Neural cell (in vitro differentiated cells): ENCODE measurements around the gene DYNLRB1. TPM values are rescaled to one million over a fixed set of nuclear protein-coding genes. Genes with fewer than 3 reads are reported as not detected.
"Not testable (repeated sequence)": the region's sequence is repeated elsewhere in the genome, so short reads cannot be mapped to it uniquely, and the experiment has no call there.

ENCODE experiments used
- H2AFZ ChIP-seq: fragments of 200-600, 300-800 bp; sonication (generic), shearing (Covaris generic); 2 replicates; pipeline ENCODE4 v1.6.0; 2014; ENCODE audit warnings: low read depth, mild to moderate bottlenecking, antibody characterized with exemption, low read length, moderate library complexity
- H3F3A ChIP-seq: fragments of 200-600 bp; shearing (Covaris generic); 2 replicates; pipeline ENCODE4 v1.6.1; 2016; ENCODE audit warnings: mild to moderate bottlenecking, moderate library complexity, mixed read lengths, antibody characterized with exemption, low read length; ENCODE audit not compliant: insufficient read depth, poor library complexity, severe bottlenecking
- H3K27ac ChIP-seq: fragments of 200-600, 300-800 bp; sonication (generic), shearing (Covaris generic); 2 replicates; pipeline ENCODE4 v1.5.1; 2014; ENCODE audit warnings: mild to moderate bottlenecking, low read length, moderate library complexity
- H3K27me3 ChIP-seq: fragments of 300-800, 200-600 bp; sonication (generic), shearing (Covaris generic); 2 replicates; pipeline ENCODE4 v1.6.0; 2014; ENCODE audit warnings: mild to moderate bottlenecking, low read depth, low read length, moderate library complexity; ENCODE audit not compliant: insufficient read depth
- H3K36me3 ChIP-seq: fragments of 300-800, 200-600 bp; sonication (generic), shearing (Covaris generic); 2 replicates; pipeline ENCODE4 v1.5.1; 2014; ENCODE audit warnings: mild to moderate bottlenecking, antibody characterized with exemption, low read length, moderate library complexity; ENCODE audit not compliant: insufficient read depth
- H3K4me2 ChIP-seq: fragments of 300-800, 200-600 bp; sonication (generic), shearing (Covaris generic); 2 replicates; pipeline ENCODE4 v1.6.0; 2014; ENCODE audit warnings: mild to moderate bottlenecking, low read length
- H3K4me3 ChIP-seq: fragments of 300-800, 200-600 bp; sonication (generic), shearing (Covaris generic); 2 replicates; pipeline ENCODE4 v1.5.1; 2014; ENCODE audit warnings: mild to moderate bottlenecking, low read length, moderate library complexity
- H3K79me2 ChIP-seq: fragments of 200-600 bp; shearing (Covaris generic); replicated peaks from 2 replicates; pipeline ENCODE4 v1.6.0; 2014; ENCODE audit warnings: mild to moderate bottlenecking, low read length, moderate library complexity; ENCODE audit not compliant: insufficient read depth
- H3K9ac ChIP-seq: fragments of 300-800, 200-600 bp; sonication (generic), shearing (Covaris generic); 2 replicates; pipeline ENCODE4 v1.6.1; 2016; ENCODE audit warnings: mild to moderate bottlenecking, low read length, mixed read lengths
- H3K9me2 ChIP-seq: fragments of 200-600 bp; shearing (Covaris generic); 2 replicates; pipeline ENCODE4 v1.6.1; 2016; ENCODE audit warnings: mild to moderate bottlenecking, low read length, mixed read lengths; ENCODE audit not compliant: insufficient read depth
- H3K9me3 ChIP-seq: fragments of 200-600, 300-800 bp; sonication (generic), shearing (Covaris generic); 2 replicates; pipeline ENCODE4 v1.6.1; 2016; ENCODE audit warnings: mild to moderate bottlenecking, mixed run types, low read length, moderate library complexity, mixed read lengths
- H4K20me1 ChIP-seq: fragments of 200-600 bp; shearing (Covaris generic); 2 replicates; pipeline ENCODE4 v1.6.1; 2016; ENCODE audit warnings: mild to moderate bottlenecking, mixed run types; ENCODE audit not compliant: insufficient read depth
- CTCF ChIP-seq: fragments of 450-650 bp; IDR thresholded peaks from 2 replicates; pipeline ENCODE4 v1.5.1; 2014; ENCODE audit warnings: antibody characterized with exemption, mild to moderate bottlenecking, moderate library complexity; ENCODE audit not compliant: poor library complexity, severe bottlenecking
- EP300 ChIP-seq: fragments of 450-650 bp; conservative IDR thresholded peaks from 2 replicates; pipeline ENCODE4 v1.6.1; 2014; ENCODE audit warnings: antibody characterized with exemption, mild to moderate bottlenecking, moderate library complexity; ENCODE audit not compliant: poor library complexity, severe bottlenecking
- EZH2 ChIP-seq: fragments of 200-600, 300-800 bp; shearing (Covaris generic), sonication (generic); IDR thresholded peaks from 2 replicates; pipeline ENCODE4 v1.6.1; 2014; ENCODE audit warnings: antibody characterized with exemption, low read length, borderline replicate concordance, mild to moderate bottlenecking; ENCODE audit not compliant: insufficient read depth, poor library complexity, severe bottlenecking
- MXI1 ChIP-seq: fragments of 450-650 bp; conservative IDR thresholded peaks from 2 replicates; pipeline ENCODE4 v1.6.1; 2014; ENCODE audit warnings: antibody characterized with exemption, mild to moderate bottlenecking; ENCODE audit not compliant: poor library complexity, severe bottlenecking
- POLR2AphosphoS5 ChIP-seq: IDR thresholded peaks from 2 replicates; pipeline ENCODE4 v1.6.1; 2012
- RAD21 ChIP-seq: fragments of 450-650 bp; conservative IDR thresholded peaks from 2 replicates; pipeline ENCODE4 v1.6.1; 2014; ENCODE audit warnings: antibody characterized with exemption, mild to moderate bottlenecking, moderate library complexity
- SMC3 ChIP-seq: fragments of 450-650 bp; conservative IDR thresholded peaks from 2 replicates; pipeline ENCODE4 v1.6.1; 2014; ENCODE audit warnings: antibody characterized with exemption, mild to moderate bottlenecking, moderate library complexity; ENCODE audit not compliant: poor library complexity
- TAF1 ChIP-seq: IDR thresholded peaks from 2 replicates; pipeline ENCODE4 v1.6.1; 2012; ENCODE audit warnings: low read depth
- polyA plus RNA-seq: library from polyadenylated mRNA; depleted of rRNA; stranded (reverse); fragments of >200 nt; gene quantifications from 2 replicates; pipeline ENCODE4 v1.2.3, GENCODE V29; 2014
- TF ChIP-seq, protein P1 (sequence below): IDR thresholded peaks from 2 replicates; pipeline ENCODE4 v1.6.1; 2012; ENCODE audit warnings: borderline replicate concordance

DYNLRB1 gene
- polyA plus RNA-seq, 1 donor from 2014 or later: 103 TPM

GRCh38 chr20:34475979-34476736 lies 40.1 kb upstream of the DYNLRB1 start:
- Histone ChIP-seq H3K79me2 (no peaks in the 10 kb centered on the region), H3K36me3 (peaks cover 3% of the 10 kb centered on the region), H3F3A (no peaks in the 10 kb centered on the region), H3K9me2 (no peaks in the 10 kb centered on the region), H4K20me1 (no peaks in the 10 kb centered on the region), H3K4me3 (no peak overlapping the region), H3K9me3 (no peaks in the 10 kb centered on the region), H3K27ac (no peak overlapping the region), H3K9ac (no peak overlapping the region), H3K27me3 (no peaks in the 10 kb centered on the region), H2AFZ (no peak overlapping the region), H3K4me2 (no peak overlapping the region)
- TF ChIP-seq RAD21 (no peak), EZH2 (no peak), POLR2AphosphoS5 (no peak), CTCF (no peak), SMC3 (no peak), TAF1 (no peak), EP300 (no peak), MXI1 (no peak)
- TF ChIP-seq, protein P1, sequence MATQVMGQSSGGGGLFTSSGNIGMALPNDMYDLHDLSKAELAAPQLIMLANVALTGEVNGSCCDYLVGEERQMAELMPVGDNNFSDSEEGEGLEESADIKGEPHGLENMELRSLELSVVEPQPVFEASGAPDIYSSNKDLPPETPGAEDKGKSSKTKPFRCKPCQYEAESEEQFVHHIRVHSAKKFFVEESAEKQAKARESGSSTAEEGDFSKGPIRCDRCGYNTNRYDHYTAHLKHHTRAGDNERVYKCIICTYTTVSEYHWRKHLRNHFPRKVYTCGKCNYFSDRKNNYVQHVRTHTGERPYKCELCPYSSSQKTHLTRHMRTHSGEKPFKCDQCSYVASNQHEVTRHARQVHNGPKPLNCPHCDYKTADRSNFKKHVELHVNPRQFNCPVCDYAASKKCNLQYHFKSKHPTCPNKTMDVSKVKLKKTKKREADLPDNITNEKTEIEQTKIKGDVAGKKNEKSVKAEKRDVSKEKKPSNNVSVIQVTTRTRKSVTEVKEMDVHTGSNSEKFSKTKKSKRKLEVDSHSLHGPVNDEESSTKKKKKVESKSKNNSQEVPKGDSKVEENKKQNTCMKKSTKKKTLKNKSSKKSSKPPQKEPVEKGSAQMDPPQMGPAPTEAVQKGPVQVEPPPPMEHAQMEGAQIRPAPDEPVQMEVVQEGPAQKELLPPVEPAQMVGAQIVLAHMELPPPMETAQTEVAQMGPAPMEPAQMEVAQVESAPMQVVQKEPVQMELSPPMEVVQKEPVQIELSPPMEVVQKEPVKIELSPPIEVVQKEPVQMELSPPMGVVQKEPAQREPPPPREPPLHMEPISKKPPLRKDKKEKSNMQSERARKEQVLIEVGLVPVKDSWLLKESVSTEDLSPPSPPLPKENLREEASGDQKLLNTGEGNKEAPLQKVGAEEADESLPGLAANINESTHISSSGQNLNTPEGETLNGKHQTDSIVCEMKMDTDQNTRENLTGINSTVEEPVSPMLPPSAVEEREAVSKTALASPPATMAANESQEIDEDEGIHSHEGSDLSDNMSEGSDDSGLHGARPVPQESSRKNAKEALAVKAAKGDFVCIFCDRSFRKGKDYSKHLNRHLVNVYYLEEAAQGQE: no peak

GRCh38 chr20:34479627-34480026 lies 36.6 kb upstream of the DYNLRB1 start:
- Histone ChIP-seq H3K36me3 (peaks cover 10% of the 10 kb centered on the region), H3K27me3 (no peaks in the 10 kb centered on the region), H2AFZ (no peak overlapping the region), H3K4me2 (no peak overlapping the region), H3K27ac (no peak overlapping the region), H3K9ac (no peak overlapping the region), H3F3A (no peaks in the 10 kb centered on the region), H3K9me3 (no peaks in the 10 kb centered on the region), H3K79me2 (no peaks in the 10 kb centered on the region), H3K9me2 (no peaks in the 10 kb centered on the region), H4K20me1 (no peaks in the 10 kb centered on the region), H3K4me3 (no peak overlapping the region)
- TF ChIP-seq CTCF (no peak), MXI1 (no peak), POLR2AphosphoS5 (no peak), SMC3 (no peak), TAF1 (no peak), EP300 (no peak), EZH2 (no peak)
- TF ChIP-seq, protein P1: no peak

DNA sequence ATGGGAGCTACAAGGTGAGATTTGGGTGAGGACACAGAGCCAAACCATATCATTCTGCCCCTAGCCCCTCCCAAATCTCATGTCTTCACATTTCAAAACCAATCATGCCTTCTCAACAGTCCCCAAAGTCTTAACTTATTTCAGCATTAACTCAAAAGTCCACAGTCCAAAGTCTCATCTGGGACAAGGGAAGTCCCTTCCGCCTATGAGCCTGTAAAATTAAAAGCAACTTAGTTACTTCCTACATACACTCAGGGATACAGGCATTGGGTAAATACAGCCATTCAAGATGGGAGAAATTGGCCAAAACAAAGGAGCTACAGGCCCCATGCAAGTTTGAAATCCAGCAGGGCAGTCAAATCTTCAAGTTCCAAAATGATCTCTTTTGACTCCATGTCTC lies 34.1 kb upstream of the DYNLRB1 start:
- H3K9ac ChIP-seq, H3K4me3 ChIP-seq, H3K27ac ChIP-seq, H3K36me3 ChIP-seq, H3K27me3 ChIP-seq, H3K9me2 ChIP-seq, H2AFZ ChIP-seq, H4K20me1 ChIP-seq, H3K79me2 ChIP-seq, H3F3A ChIP-seq, H3K9me3 ChIP-seq, H3K4me2 ChIP-seq: not testable (repeated sequence)
